Erythroblast (primary cell): ENCODE data around the gene OR5K4.

ENCODE experiments used
- GATA1 ChIP-seq: IDR thresholded peaks from 2 replicates; pipeline ENCODE4 v1.6.1; 2011; ENCODE audit warnings: low read depth, mild to moderate bottlenecking, control low read depth, low read length, moderate library complexity
- POLR2A ChIP-seq: IDR thresholded peaks from 2 replicates; pipeline ENCODE4 v1.6.1; 2011; ENCODE audit warnings: mild to moderate bottlenecking, low read length

DNA sequence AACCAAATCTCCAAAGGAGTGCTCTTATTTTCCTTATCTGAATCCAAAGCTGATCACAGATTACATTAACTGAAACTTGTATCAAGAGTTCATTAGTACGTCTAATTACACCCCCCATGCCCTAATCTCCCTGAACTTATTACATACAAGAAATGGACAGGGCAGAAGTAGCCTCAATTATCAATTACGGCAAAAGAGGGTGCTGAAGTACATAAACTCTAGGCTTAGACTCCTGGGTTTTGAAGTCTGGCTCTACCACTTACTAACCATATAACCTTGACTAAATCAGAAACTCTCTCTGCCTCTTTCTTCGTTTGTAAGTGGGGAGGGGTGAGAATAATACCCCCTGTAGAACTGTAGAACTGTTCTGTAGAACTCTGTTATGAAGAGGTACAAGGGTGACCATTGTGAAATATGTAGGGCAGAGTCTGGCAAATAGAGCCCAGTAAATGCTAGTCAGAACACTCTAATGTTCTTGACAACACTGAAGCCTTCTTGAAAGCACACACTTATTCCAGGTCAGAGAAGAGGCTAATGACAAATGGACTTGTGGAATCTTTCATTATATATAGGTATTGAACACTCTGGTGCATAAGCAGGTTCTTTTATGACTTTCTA, 19.6 kb upstream of the OR5K4 start:
- no peak for TF ChIP-seq POLR2A
- no peak for TF ChIP-seq GATA1
